ENCODE data around the gene NDFIP2. TPM values are rescaled to one million over a fixed set of nuclear protein-coding genes. Genes with fewer than 3 reads are reported as not detected.
"Not testable (repeated sequence)": the region's sequence is repeated elsewhere in the genome, so short reads cannot be mapped to it uniquely, and the experiment has no call there.

Gene NDFIP2
- total RNA-seq, 1 donor from 2014 or later, result 34.1 TPM

DNA sequence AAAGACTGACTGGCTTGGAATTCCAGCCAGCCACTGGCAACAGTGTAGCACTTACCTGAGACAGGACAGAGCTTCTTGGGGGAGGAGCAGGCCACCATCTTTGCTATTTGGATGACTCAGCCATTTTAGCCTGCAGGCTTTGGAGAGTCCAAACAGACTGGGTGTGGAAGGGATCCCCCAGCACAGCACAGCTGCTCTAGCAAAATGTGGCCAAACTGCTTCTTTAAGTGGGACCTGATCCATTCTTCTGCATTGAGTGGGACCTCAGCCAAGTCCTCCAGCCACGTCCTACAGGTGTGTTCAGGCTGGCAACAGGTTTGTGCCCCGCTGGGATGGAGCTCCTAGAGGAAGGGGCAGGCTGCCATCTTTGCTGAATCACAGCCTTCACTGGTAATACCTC, 80.0 kb downstream of the NDFIP2 start:
- Histone ChIP-seq H3K4me3 (no peak overlapping the region), H3K27me3 (no peaks in the 10 kb centered on the region), H3K27ac (no peak overlapping the region), H3K36me3 (no peaks in the 10 kb centered on the region), H3K4me1 (no peaks in the 10 kb centered on the region), H3K9me3 (peaks cover 10% of the 10 kb centered on the region)
- no peak for ATAC-seq
- no peak for TF ChIP-seq CTCF (IDR thresholded peaks at IDR 0.05)
- DNase-seq, result no peak
- intact Hi-C loops (cut with DNase I), result no loop called here

GRCh38 chr13:79562557-79562956, 81.6 kb downstream of the NDFIP2 start:
- Histone ChIP-seq H3K4me3 (no peak overlapping the region), H3K4me1 (no peaks in the 10 kb centered on the region), H3K27me3 (no peaks in the 10 kb centered on the region), H3K9me3 (peaks cover 10% of the 10 kb centered on the region), H3K27ac (no peak overlapping the region), H3K36me3 (no peaks in the 10 kb centered on the region)
- intact Hi-C loops (cut with DNase I), result no loop called here
- DNase-seq, result no peak
- ATAC-seq, result no peak
- no peak for TF ChIP-seq CTCF (IDR thresholded peaks at IDR 0.05)

- no peak for TF ChIP-seq CTCF (IDR thresholded peaks at IDR 0.05)
- ATAC-seq (no peak), DNase-seq (no peak)
- H3K4me3 ChIP-seq, result no peak overlapping the region
- H3K36me3 ChIP-seq, result no peaks in the 10 kb centered on the region
- no peak overlapping the region for H3K27ac ChIP-seq
- peaks cover 10% of the 10 kb centered on the region for H3K9me3 ChIP-seq
- H3K27me3 ChIP-seq, result no peaks in the 10 kb centered on the region
- H3K4me1 ChIP-seq, result no peaks in the 10 kb centered on the region
- intact Hi-C loops (cut with DNase I), result no loop called here
Observed at GRCh38 chr13:79566118-79566517, 85.2 kb downstream of the NDFIP2 start.

- ATAC-seq, result no peak
- Histone ChIP-seq H3K4me3 (no peak overlapping the region), H3K9me3 (no peaks in the 10 kb centered on the region), H3K4me1 (no peaks in the 10 kb centered on the region), H3K27me3 (no peaks in the 10 kb centered on the region), H3K27ac (no peak overlapping the region), H3K36me3 (no peaks in the 10 kb centered on the region)
- no peak for DNase-seq
- intact Hi-C loops (cut with DNase I), result no loop called here
- TF ChIP-seq CTCF (IDR thresholded peaks at IDR 0.05), result no peak
Observed at GRCh38 chr13:79571147-79571546, 90.2 kb downstream of the NDFIP2 start.

- intact Hi-C loops (cut with DNase I); H3K27me3 ChIP-seq; H3K4me1 ChIP-seq; H3K27ac ChIP-seq; DNase-seq; H3K9me3 ChIP-seq; H3K36me3 ChIP-seq; H3K4me3 ChIP-seq; ATAC-seq: not testable (repeated sequence)
Observed at GRCh38 chr13:79573892-79574291, 92.9 kb downstream of the NDFIP2 start.

GRCh38 chr13:79581870-79582315, 100.9 kb downstream of the NDFIP2 start:
- Histone ChIP-seq H3K27ac (no peak overlapping the region), H3K27me3 (no peaks in the 10 kb centered on the region), H3K36me3 (no peaks in the 10 kb centered on the region), H3K4me1 (no peaks in the 10 kb centered on the region), H3K9me3 (peaks cover 9% of the 10 kb centered on the region), H3K4me3 (no peak overlapping the region)
- no peak for DNase-seq
- TF ChIP-seq CTCF (IDR thresholded peaks at IDR 0.05), result no peak
- intact Hi-C loops (cut with DNase I), result no loop called here
- no peak for ATAC-seq

Data from upper lobe of right lung (tissue), 1 donor.